Stimulated activated CD8-positive, alpha-beta memory T cell treated with anti-CD3 and anti-CD28 coated beads, Interleukin-12 subunit alpha, Interleukin-12 subunit beta, amount 100 ng/mL, for 1 hour (primary cell): ENCODE data around the gene SPINK4.

Experiments
- DNase-seq: peaks from one replicate; pipeline ENCODE4 v3.0.0-alpha.2; 2020; ENCODE audit warnings: low read depth

SPINK4 gene

GRCh38 chr9:33291901-33292300 lies 51.9 kb downstream of the SPINK4 start:
- DNase-seq = no peak

GRCh38 chr9:33293782-33294181 lies 53.8 kb downstream of the SPINK4 start:
- DNase-seq = no peak

GRCh38 chr9:33294670-33295432 lies 54.9 kb downstream of the SPINK4 start:
- no peak for DNase-seq

GRCh38 chr9:33295571-33295970 lies 55.6 kb downstream of the SPINK4 start:
- no peak for DNase-seq

- DNase-seq = no peak
Observed at GRCh38 chr9:33297432-33297831, 57.5 kb downstream of the SPINK4 start.
